BJ (cell line): ENCODE measurements around the gene CDK2AP2. TPM values are rescaled to one million over a fixed set of nuclear protein-coding genes. Genes with fewer than 3 reads are reported as not detected.

Source experiments
- CTCF ChIA-PET: fragments of 350-600 bp; formaldehyde crosslinking; extraction: SDS; loops from one replicate; lab custom pipeline; 2021; ENCODE audit warnings: antibody characterized with exemption, inconsistent platforms; lab: Yijun Ruan, JAX
- POLR2A ChIA-PET: fragments of 300-600 bp; sonication (Branson Sonifier 250); formaldehyde crosslinking; extraction: SDS; loops from one replicate; lab custom pipeline; 2021; ENCODE audit warnings: antibody characterized with exemption; lab: Charles Lee
- DNase-seq: peaks from one replicate; pipeline ENCODE4 v3.0.0-alpha.2; 2011; ENCODE audit warnings: low read depth
- H3K27me3 ChIP-seq: 2 replicates; pipeline ENCODE4 v1.6.0; 2011; ENCODE audit warnings: low read length; ENCODE audit not compliant: control insufficient read depth, insufficient read depth
- H3K36me3 ChIP-seq: 2 replicates; pipeline ENCODE4 v1.5.1; 2011; ENCODE audit warnings: low read length; ENCODE audit not compliant: control insufficient read depth, insufficient read depth
- H3K4me3 ChIP-seq: 2 replicates; pipeline ENCODE4 v1.5.1; 2011; ENCODE audit warnings: low read depth, mild to moderate bottlenecking, control low read depth, low read length
- CTCF ChIP-seq: IDR thresholded peaks from 2 replicates; pipeline ENCODE4 v1.5.1; 2011; ENCODE audit warnings: low read depth, mild to moderate bottlenecking, control low read depth, inconsistent platforms, low read length, moderate library complexity; ENCODE audit not compliant: insufficient read depth
- polyA plus RNA-seq: library from polyadenylated mRNA; depleted of rRNA; stranded (reverse); fragments of >200 nt; gene quantifications from 2 replicates; pipeline ENCODE4 v1.2.3, GENCODE V29; 2011

CDK2AP2 gene
- polyA plus RNA-seq, 1 experiment = 30.4 TPM

DNA sequence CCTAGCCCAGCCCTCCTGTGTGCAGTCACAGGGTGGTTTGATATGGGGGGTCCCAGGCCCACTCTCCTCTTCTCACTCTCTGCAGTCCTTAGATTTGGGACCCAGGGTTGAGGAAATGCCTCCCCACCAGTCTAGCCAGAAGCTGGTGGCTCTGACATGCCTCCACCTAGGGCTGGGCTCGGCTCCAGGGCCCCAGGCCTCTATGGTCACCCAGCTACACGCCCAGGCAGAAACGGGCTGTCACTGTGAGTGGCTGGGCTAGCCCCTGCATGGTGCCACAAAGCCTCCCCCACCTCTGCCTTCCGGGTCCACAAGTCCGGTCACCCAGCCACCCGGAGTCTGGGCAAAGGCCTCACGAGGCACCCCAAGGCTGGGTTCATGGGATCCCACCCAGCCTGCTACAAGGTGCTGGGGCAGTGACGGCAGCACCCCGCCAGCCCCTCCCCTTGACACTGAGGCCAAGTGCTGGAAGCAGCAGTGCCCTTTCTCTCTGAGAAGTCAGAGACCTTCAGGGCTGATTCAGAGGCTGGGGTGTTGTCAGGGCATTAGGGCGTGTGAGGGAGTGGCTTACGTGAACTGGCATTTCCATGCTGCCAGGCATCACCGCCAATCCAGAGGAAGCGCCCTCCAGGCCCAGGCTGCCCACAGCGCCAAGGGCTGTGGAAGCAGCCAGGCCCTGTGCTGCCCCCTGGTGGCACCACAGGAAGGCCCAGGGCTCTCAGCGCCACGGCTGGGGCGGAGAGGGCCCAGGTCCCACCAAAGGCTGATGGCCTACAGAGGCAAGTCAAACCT, 2.2 kb downstream of the CDK2AP2 start:
- CTCF ChIA-PET = interaction anchor here (0.6 to 1.6 kb wide), 9 partner anchors 37 to 160 kb away, joined by 3 to 7 read pairs (median 3); partner anchors contain the start of genes CLCF1, PPP1CA and RAD9A
- POLR2A ChIA-PET = no interaction called here

DNA sequence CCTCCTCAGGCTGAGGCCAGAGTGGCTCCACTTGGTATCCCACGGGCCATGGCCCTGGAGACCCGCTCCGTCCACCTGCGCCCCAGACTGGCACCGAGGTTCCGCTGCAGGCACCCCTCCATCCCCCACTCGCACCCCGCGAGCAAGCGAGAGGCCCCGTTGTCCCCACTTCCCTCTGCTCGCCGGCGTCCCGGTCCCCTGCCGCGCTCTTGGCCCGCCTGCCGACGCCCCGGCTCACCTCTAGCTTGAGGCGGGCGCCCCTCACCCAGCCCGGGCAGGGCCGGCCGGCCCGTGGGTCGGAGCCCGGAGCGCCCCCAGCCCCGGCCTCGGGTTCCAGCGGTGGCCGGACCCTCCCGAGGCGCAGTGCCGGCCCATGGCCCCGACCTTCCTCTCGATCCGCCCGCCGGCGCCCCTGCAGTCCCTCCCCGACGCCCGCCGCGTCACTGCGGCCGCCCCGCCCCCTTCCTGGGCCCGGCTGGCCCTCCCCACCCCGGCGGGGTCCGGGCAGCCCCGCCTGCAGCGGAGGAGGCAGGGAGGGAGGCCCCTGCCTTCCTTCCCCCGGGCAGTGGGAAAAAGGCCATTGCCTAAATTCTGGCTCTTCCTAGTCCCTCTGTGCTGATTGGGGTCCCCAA, 2.9 kb downstream of the CDK2AP2 start, which contains the start of gene PITPNM1:
TSS of gene PITPNM1 (minus strand) at position 414 of the 632 bp plus-strand sequence. CDS start 1,183 bp downstream, outside the sequence.
- no peak for TF ChIP-seq CTCF
- Histone ChIP-seq H3K36me3 (peaks cover 5% of the 10 kb centered on the region), H3K27me3 (no peaks in the 10 kb centered on the region), H3K4me3 (peak within 1 kb of the TSS; percentile 73)
- DNase-seq = no peak
- ChIA-PET POLR2A (no interaction called here), CTCF (interaction anchor here (0.6 to 1.6 kb wide), 10 partner anchors 14 to 160 kb away, joined by 3 to 7 read pairs (median 3); partner anchors contain the start of gene RAD9A)

More for the DNA sequence above, 2.2 kb downstream of the CDK2AP2 start:
- TF ChIP-seq CTCF = peak; percentile 99
- DNase-seq = peak; percentile 36
- H3K4me3 ChIP-seq = 0 out of 2 replicates have a peak overlapping the region, but pooled peaks have one; percentile 2
- peaks cover 3% of the 10 kb centered on the region for H3K36me3 ChIP-seq
- no peaks in the 10 kb centered on the region; the same call in 1 of the 2 replicates for H3K27me3 ChIP-seq

DNA sequence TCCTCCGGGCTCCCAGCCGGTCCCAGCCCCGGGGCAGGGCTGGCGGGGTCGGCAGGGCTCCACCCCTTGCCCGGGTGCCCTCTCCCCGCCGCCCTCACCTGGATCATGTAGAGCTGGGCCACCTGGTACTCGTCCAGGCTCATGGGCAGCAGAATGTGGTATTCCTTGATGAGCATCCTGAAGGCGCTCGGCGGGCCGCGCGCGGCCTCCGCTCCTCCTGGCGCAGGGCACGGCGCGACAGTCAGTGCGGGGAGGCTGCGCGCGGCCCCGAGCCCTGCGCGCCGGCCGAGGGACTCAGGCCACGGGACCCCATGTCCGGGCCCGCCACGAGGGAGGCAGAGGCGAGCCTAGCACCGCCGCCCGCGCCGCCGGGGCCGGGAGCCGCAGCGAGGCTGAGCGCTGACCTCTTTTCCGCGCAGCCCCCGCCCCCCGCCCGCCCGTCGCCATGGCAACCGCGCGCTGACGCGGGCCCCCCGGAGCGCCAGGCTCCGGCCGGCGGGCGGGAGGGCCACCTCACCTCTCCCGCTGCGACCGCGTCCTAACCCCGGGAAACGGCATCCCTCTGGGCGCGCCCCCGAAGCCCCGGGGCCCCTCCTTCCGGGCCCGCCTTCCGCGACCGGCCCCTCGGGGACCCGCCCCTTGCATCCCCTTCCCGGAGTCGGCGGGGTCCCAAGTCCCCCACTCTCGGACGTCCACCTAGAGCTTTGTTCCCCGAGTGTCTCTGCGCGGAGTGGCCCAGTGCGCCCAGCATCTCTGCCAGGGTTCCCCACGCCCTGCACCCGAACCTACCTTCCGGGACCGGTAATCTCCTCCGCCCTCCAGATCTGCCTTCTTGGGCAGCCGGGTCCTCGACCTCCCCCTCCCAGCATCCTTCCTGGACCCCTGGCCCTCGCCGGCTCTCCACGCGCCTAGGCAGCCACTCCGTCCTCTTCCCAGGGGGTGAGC, 3.7 kb downstream of the CDK2AP2 start:
- peaks cover 6% of the 10 kb centered on the region for H3K36me3 ChIP-seq
- H3K27me3 ChIP-seq = no peaks in the 10 kb centered on the region
- DNase-seq = no peak
- CTCF ChIA-PET = interaction anchor here (0.7 to 1.6 kb wide), 5 partner anchors 13 to 159 kb away, joined by 3 to 4 read pairs (median 3); no protein-coding TSS in a partner anchor
- POLR2A ChIA-PET = no interaction called here
- TF ChIP-seq CTCF = no peak
- H3K4me3 ChIP-seq = peak overlapping the region; percentile 73

DNA sequence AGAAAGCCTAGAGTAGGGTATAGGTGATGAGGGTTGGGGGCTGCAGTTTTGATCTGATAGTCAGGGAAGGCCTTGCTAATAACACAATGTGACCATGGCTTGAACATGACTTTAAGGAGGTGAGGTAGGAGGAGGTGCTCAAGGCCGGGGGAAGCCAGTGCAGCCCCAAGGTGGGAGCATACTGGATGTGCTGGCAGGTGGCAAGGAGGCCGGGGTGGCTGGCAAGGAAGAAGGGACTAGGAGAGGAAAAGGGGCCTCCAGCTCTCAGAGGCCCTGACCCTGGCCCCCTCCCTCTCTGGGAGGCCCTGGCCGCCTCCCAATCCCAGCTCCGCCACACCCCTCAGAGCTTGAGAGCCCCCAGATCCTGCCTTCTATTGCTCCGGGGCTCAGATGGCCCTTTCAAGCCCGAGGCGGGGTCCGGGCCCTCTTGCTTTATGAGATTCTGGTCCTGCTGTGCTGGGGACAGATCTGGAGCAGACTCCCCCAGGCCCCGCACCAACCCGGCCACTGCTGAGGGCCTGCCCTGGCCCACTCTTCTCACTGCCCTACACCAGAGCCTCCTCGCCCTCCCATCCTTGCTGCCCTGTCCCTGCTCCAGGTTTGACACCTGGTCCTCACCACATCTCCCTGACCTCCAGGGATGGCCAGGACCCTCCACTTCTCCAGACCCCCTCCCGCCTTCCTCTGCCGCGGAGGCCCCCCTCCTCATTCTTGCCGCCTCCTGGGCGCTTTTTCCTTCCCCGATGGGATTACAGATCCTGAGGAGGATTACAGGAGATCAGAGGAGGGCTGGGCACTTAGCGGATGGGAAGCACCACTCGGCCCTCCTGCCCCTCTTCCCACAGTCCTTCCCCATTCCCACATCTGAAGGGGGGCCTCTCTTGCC, 4.6 kb downstream of the CDK2AP2 start:
- peak overlapping the region; percentile 73 for H3K4me3 ChIP-seq
- ChIA-PET POLR2A (no interaction called here), CTCF (no interaction called here)
- DNase-seq = no peak
- H3K36me3 ChIP-seq = peaks cover 6% of the 10 kb centered on the region
- H3K27me3 ChIP-seq = no peaks in the 10 kb centered on the region
- TF ChIP-seq CTCF = no peak
